KOPT-K1 (cell line): Measurements from ENCODE around the gene FEM1B.
A peak's percentile ranks its signal among the peaks of the same experiment; 100 is the strongest.
"Not testable (repeated sequence)": the region's sequence is repeated elsewhere in the genome, so short reads cannot be mapped to it uniquely, and the experiment has no call there.

ENCODE experiments used
- H3K27ac ChIP-seq: fragments of 200-600 bp; sonication (generic); 2 replicates; pipeline ENCODE4 v1.5.1; 2016; ENCODE audit warnings: antibody characterized with exemption, mild to moderate bottlenecking, low read depth, low read length; ENCODE audit not compliant: poor library complexity, severe bottlenecking
- H3K36me3 ChIP-seq: fragments of 200-600 bp; sonication (generic); 2 replicates; pipeline ENCODE4 v1.5.1; 2017; ENCODE audit warnings: antibody characterized with exemption, mild to moderate bottlenecking, low read length, moderate library complexity; ENCODE audit not compliant: insufficient read depth
- H3K9me3 ChIP-seq: fragments of 200-600 bp; sonication (generic); 2 replicates; pipeline ENCODE4 v1.5.1; 2017; ENCODE audit warnings: antibody characterized with exemption, low read length, mild to moderate bottlenecking; ENCODE audit not compliant: insufficient read depth, poor library complexity, severe bottlenecking

FEM1B gene

GRCh38 chr15:68277603-68278344 lies at the start of gene FEM1B:
Gene FEM1B, plus strand, starts transcription at chr15:68277745. Its CDS starts 673 bp downstream, at chr15:68278418.
- no peaks in the 10 kb centered on the region for H3K9me3 ChIP-seq
- peak within 1 kb of the TSS; percentile 93 for H3K27ac ChIP-seq
- peaks cover 12% of the 10 kb centered on the region; the same call in 1 of the 2 replicates for H3K36me3 ChIP-seq

GRCh38 chr15:68228143-68228970 lies 49.2 kb upstream of the FEM1B start:
- Histone ChIP-seq H3K27ac (peak overlapping the region; percentile 85), H3K9me3 (no peaks in the 10 kb centered on the region), H3K36me3 (peaks cover 3% of the 10 kb centered on the region; the same call in 1 of the 2 replicates)

- no peaks in the 10 kb centered on the region for H3K9me3 ChIP-seq
- no peaks in the 10 kb centered on the region for H3K36me3 ChIP-seq
- H3K27ac ChIP-seq = peak overlapping the region; percentile 85
Measured at GRCh38 chr15:68228971-68229385, 48.6 kb upstream of the FEM1B start.

GRCh38 chr15:68229386-68230156 lies 48.0 kb upstream of the FEM1B start, which contains the start of gene CLN6:
Gene CLN6, minus strand, starts transcription at chr15:68229728. Its CDS starts 144 bp downstream, at chr15:68229584.
- Histone ChIP-seq H3K36me3 (no peaks in the 10 kb centered on the region), H3K27ac (peak within 1 kb of the TSS; percentile 85), H3K9me3 (no peaks in the 10 kb centered on the region)

GRCh38 chr15:68230157-68231100 lies 47.1 kb upstream of the FEM1B start:
- no peaks in the 10 kb centered on the region for H3K9me3 ChIP-seq
- H3K36me3 ChIP-seq = no peaks in the 10 kb centered on the region
- H3K27ac ChIP-seq = peak overlapping the region; percentile 85

GRCh38 chr15:68231102-68231818 lies 46.3 kb upstream of the FEM1B start:
- Histone ChIP-seq H3K27ac (no peak overlapping the region), H3K9me3 (no peaks in the 10 kb centered on the region), H3K36me3 (no peaks in the 10 kb centered on the region)

GRCh38 chr15:68232449-68232848 lies 45.1 kb upstream of the FEM1B start:
- Histone ChIP-seq H3K36me3 (no peaks in the 10 kb centered on the region), H3K9me3 (no peaks in the 10 kb centered on the region), H3K27ac (no peak overlapping the region)

- Histone ChIP-seq H3K36me3 (no peaks in the 10 kb centered on the region), H3K27ac (no peak overlapping the region), H3K9me3 (no peaks in the 10 kb centered on the region)
Measured at GRCh38 chr15:68232937-68233336, 44.6 kb upstream of the FEM1B start.

GRCh38 chr15:68234060-68234459 lies 43.5 kb upstream of the FEM1B start:
- Histone ChIP-seq H3K27ac (no peak overlapping the region), H3K9me3 (no peaks in the 10 kb centered on the region), H3K36me3 (no peaks in the 10 kb centered on the region)

- H3K9me3 ChIP-seq, H3K36me3 ChIP-seq, H3K27ac ChIP-seq: not testable (repeated sequence)
Measured at GRCh38 chr15:68234520-68234919, 43.0 kb upstream of the FEM1B start.

- H3K36me3 ChIP-seq = no peaks in the 10 kb centered on the region
- H3K9me3 ChIP-seq = no peaks in the 10 kb centered on the region
- no peak overlapping the region for H3K27ac ChIP-seq
Measured at GRCh38 chr15:68235022-68235421, 42.5 kb upstream of the FEM1B start.

- no peaks in the 10 kb centered on the region for H3K36me3 ChIP-seq
- H3K27ac ChIP-seq = no peak overlapping the region
- peaks cover 4% of the 10 kb centered on the region for H3K9me3 ChIP-seq
Measured at GRCh38 chr15:68239025-68239424, 38.5 kb upstream of the FEM1B start.

GRCh38 chr15:68241088-68241935 lies 36.2 kb upstream of the FEM1B start:
- H3K9me3 ChIP-seq = peaks cover 12% of the 10 kb centered on the region
- H3K36me3 ChIP-seq = no peaks in the 10 kb centered on the region
- H3K27ac ChIP-seq = no peak overlapping the region
